ENCODE data around the gene INPP1. TPM values are rescaled to one million over a fixed set of nuclear protein-coding genes. Genes with fewer than 3 reads are reported as not detected.

The INPP1 gene
- total RNA-seq, 2 experiments from 2014 or later: 13.7 to 18.9 TPM

DNA sequence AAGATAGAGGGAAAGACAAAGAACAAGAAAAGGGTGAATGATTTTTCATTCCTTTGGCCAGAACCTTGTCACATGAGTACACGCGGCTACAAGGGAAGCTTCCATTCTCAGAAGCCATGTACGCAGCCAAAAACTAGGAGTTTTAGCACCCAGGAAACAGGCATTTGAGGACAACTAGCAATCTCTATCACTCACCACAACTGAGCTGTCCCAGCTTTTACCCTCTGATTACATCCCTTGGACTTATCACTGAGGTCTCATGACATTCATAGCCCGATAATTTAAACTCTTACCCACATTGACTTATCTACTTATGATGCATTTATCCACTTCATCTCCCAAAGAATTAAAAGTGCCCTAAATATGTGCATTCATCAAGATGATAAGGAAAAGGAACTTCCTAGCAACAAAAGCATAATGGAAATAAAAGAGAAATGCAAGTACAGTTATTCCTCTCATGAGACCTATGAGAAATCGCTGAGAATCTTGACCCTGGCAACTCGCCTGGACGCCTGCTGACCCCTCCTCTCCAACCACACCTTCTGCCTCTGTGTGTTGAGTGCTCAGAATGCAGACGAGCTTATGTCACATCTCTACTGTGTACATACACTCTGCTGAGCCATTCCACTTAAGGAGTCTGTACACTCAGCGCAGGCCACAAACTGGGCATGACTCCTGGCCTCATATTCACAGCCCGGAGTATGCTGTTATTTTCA lies 36.0 kb downstream of the INPP1 start:
- CTCF ChIA-PET: no interaction called here
- Mint-ChIP-seq H3K27me3 (no peaks in the 10 kb centered on the region), H3K27ac (no peak overlapping the region), H3K4me3 (no peak overlapping the region), H3K36me3 (no peaks in the 10 kb centered on the region), H3K9me3 (ENCODE audit: low read depth) (no peaks in the 10 kb centered on the region), H3K4me1 (peaks cover 4% of the 10 kb centered on the region)
- ATAC-seq (no peak), DNase-seq (no peak)

DNA sequence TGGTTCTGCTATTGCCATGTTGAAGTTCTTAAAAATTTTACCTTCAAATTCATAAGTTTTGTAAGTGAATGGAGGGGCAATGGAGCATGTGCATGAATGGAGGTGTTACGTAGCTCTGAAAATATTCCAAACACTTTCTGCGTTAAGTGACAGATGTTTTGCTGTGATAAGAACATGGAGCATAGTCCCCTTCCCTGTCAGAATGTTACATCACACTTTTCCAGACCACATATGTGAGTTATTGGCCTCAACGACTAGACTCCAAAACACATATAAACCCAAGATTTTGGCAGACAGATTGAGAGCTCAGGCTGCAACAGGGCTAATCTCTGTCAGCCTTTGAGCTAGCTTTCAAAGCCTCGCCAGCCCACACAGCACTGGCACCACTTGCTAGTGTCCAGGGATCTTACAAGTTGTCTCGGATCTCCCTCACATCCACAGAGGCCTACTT lies 37.6 kb downstream of the INPP1 start:
- H3K9me3 Mint-ChIP-seq (ENCODE audit: low read depth): no peaks in the 10 kb centered on the region
- peaks cover 4% of the 10 kb centered on the region for H3K4me1 Mint-ChIP-seq
- DNase-seq (no peak), ATAC-seq (no peak)
- no peaks in the 10 kb centered on the region for H3K27me3 Mint-ChIP-seq
- H3K36me3 Mint-ChIP-seq: no peaks in the 10 kb centered on the region
- no peak overlapping the region for H3K4me3 Mint-ChIP-seq
- CTCF ChIA-PET: interaction anchor here (1.1 kb wide), 1 partner anchor 21 kb away, joined by 3 read pairs; no protein-coding TSS in a partner anchor
- no peak overlapping the region for H3K27ac Mint-ChIP-seq

DNA sequence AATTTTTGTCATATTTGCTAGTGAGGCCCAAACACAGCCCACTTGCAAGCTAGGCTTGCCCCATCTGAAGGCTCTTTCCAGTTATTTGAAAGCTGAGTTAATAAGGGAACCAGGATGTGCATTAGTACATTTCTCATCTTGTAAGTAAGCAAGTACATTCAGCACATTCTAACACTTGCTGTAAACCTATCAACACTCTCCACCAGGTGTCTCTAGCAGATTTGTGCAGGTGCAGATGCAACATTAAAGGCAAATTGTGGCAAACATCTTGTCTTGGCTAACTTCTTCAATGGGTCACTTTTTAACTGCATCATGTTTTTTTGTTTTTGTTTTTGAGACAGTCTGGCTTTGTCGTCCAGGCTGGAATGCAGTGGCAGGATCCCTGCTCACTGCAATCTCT lies 39.5 kb downstream of the INPP1 start:
- Mint-ChIP-seq H3K4me3 (no peak overlapping the region), H3K9me3 (ENCODE audit: low read depth) (no peaks in the 10 kb centered on the region), H3K27me3 (no peaks in the 10 kb centered on the region), H3K4me1 (peaks cover 4% of the 10 kb centered on the region), H3K27ac (no peak overlapping the region), H3K36me3 (no peaks in the 10 kb centered on the region)
- CTCF ChIA-PET: interaction anchor here (0.9 to 1.4 kb wide), 6 partner anchors 16 to 423 kb away, joined by 3 to 6 read pairs (median 4); no protein-coding TSS in a partner anchor
- DNase-seq (peak; percentile 46), ATAC-seq (peak; percentile 89)

DNA sequence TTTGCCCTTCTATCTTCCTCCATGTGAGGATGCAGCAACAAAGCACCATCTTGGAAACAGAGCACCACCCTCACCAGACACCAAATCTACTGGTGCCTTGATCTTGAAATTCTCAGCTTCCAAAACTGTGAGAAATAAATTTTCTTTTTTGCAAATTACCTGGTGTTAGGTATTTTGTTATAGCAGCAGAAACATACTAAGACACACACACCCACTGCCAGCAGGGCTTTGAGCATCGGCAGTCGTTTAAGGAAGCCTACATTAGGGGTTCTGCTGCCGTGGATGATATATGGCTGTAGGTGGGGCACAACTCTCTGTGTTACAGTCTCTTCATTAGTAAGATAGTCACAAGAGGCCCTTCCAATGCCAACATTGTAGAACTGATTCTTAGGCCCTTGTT lies 44.0 kb downstream of the INPP1 start:
- peaks cover 4% of the 10 kb centered on the region for H3K4me1 Mint-ChIP-seq

DNA sequence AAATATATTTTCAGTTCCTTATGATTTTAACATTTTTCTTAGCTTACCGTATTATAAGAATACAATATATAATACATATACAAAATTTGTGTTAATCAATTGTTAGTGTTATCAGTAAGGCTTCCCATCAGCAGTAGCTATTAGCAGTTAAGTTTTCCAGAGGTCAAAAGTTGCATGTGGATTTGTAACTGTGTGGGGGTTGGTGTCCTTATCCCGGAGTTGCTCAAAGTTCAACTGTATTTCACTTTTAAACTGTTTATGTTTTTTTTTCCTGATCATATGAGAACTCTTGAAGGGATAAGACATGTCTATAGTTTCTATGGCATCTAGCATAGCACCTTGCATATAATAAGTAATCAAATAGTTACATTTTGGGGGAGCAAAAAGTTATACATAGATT lies 52.9 kb downstream of the INPP1 start:
- ATAC-seq (no peak), DNase-seq (no peak)
- H3K4me3 Mint-ChIP-seq: no peak overlapping the region
- H3K9me3 Mint-ChIP-seq (ENCODE audit: low read depth): no peaks in the 10 kb centered on the region
- peaks cover 8% of the 10 kb centered on the region for H3K27me3 Mint-ChIP-seq
- H3K4me1 Mint-ChIP-seq: no peaks in the 10 kb centered on the region
- CTCF ChIA-PET: no interaction called here
- H3K27ac Mint-ChIP-seq: no peak overlapping the region
- peaks cover 1% of the 10 kb centered on the region for H3K36me3 Mint-ChIP-seq

More for the DNA sequence above, 44.0 kb downstream of the INPP1 start:
- peaks cover 15% of the 10 kb centered on the region for H3K27me3 Mint-ChIP-seq
- H3K36me3 Mint-ChIP-seq: no peaks in the 10 kb centered on the region
- DNase-seq: no peak
- no peak for ATAC-seq
- H3K27ac Mint-ChIP-seq: no peak overlapping the region
- CTCF ChIA-PET: no interaction called here
- no peak overlapping the region for H3K4me3 Mint-ChIP-seq
- H3K9me3 Mint-ChIP-seq (ENCODE audit: low read depth): no peaks in the 10 kb centered on the region

DNA sequence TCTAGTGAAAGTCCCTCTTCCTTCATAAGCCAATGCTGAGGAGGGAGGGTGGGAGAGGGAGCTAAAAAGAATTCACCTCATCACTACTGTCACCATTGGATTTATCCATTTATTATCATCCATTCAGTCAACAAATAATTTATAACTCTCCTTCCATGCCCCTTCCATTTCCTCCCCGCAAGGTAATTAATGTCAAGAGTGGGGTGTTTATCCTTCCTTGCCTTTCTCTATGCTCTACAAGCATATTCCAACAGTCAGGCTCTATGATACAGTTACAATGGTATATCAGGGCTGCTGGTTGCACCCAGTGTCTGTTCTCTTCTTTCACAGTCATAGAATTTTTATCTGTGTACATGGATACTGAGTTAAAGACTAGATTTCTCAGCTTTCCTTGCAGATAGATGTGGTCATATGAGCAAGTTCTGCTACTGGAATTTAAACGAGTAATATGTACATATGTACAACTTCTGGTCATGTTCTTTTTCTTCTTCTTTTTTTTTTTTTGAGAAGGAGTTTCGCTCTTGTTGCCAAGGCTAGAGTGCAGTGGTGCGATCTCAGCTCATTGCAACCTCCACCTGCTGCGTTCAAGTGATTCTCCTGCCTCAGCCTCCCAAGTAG lies 59.7 kb downstream of the INPP1 start:
- no peaks in the 10 kb centered on the region for H3K9me3 Mint-ChIP-seq (ENCODE audit: low read depth)
- DNase-seq (no peak), ATAC-seq (no peak)
- H3K36me3 Mint-ChIP-seq: peaks cover 1% of the 10 kb centered on the region
- H3K4me3 Mint-ChIP-seq: no peak overlapping the region
- no peaks in the 10 kb centered on the region for H3K27me3 Mint-ChIP-seq
- no peaks in the 10 kb centered on the region for H3K4me1 Mint-ChIP-seq
- CTCF ChIA-PET: no interaction called here
- no peak overlapping the region for H3K27ac Mint-ChIP-seq

DNA sequence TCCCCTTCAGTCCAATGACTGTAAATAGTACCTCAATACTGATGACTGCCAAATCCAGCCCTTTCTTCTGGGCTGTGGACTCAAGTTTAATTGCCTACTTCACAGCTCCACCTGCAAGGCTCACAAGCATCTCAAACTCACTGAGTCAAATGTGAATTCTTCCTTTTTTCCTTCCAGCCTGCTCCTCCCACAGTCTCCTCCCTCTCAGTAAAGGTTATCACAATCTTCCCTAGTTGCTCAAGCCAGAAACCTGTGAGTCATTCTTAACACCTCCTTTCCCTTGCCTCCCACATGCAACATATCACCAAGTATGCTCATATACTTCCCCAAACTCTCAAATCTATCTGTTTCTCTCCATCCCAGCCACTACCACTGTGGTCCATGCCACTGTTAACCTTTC lies 61.1 kb downstream of the INPP1 start:
- H3K4me1 Mint-ChIP-seq: peaks cover 5% of the 10 kb centered on the region
- CTCF ChIA-PET: no interaction called here
- H3K36me3 Mint-ChIP-seq: peaks cover 1% of the 10 kb centered on the region
- H3K9me3 Mint-ChIP-seq (ENCODE audit: low read depth): no peaks in the 10 kb centered on the region
- no peaks in the 10 kb centered on the region for H3K27me3 Mint-ChIP-seq
- H3K27ac Mint-ChIP-seq: no peak overlapping the region
- DNase-seq: no peak
- no peak overlapping the region for H3K4me3 Mint-ChIP-seq
- ATAC-seq: no peak

DNA sequence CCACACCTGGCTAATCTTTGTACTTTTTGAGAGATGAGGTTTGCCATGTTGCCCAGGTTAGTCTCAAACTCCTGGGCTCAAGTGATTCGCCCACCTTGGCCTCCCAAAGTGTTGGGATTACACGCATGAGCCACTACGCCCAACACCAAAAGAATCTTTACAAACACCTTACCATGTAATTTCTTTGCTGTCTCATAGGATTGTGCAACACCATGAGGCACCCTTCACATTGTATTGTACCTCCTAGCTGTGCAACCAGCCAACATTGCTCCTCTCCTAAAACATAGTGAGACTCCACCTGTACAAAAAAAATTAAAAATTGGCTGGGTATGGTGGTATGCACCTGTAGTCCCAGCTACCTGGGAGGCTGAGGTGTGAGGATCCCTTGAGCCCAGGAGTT lies 61.7 kb downstream of the INPP1 start:
- H3K27ac Mint-ChIP-seq: no peak overlapping the region
- ATAC-seq (no peak), DNase-seq (no peak)
- H3K4me1 Mint-ChIP-seq: peaks cover 11% of the 10 kb centered on the region
- no peaks in the 10 kb centered on the region for H3K27me3 Mint-ChIP-seq
- peaks cover 3% of the 10 kb centered on the region for H3K36me3 Mint-ChIP-seq
- CTCF ChIA-PET: no interaction called here
- no peaks in the 10 kb centered on the region for H3K9me3 Mint-ChIP-seq (ENCODE audit: low read depth)
- no peak overlapping the region for H3K4me3 Mint-ChIP-seq

DNA sequence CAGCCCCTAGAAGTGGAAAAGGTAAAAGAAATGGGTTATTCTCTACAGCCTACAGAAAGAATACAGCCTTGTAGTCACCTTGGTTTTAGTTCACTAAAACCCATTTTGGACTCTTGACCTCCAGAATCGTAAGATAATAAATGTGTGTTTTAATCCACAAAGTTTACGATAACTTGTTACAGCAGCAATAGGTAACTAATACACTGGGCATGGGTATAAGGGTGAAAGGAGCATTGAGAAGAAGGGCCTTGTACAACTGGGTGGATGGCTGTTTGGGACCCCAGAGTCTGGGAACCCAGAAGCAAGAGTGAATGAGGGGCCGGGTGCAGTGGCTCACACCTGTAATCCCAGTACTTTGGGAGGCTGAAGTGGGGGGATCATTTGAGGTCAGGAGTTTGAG lies 62.6 kb downstream of the INPP1 start:
- Mint-ChIP-seq H3K27ac (no peak overlapping the region), H3K4me3 (no peak overlapping the region), H3K4me1 (peaks cover 17% of the 10 kb centered on the region), H3K9me3 (ENCODE audit: low read depth) (no peaks in the 10 kb centered on the region), H3K27me3 (no peaks in the 10 kb centered on the region), H3K36me3 (peaks cover 2% of the 10 kb centered on the region)
- DNase-seq (no peak), ATAC-seq (no peak)
- CTCF ChIA-PET: no interaction called here

DNA sequence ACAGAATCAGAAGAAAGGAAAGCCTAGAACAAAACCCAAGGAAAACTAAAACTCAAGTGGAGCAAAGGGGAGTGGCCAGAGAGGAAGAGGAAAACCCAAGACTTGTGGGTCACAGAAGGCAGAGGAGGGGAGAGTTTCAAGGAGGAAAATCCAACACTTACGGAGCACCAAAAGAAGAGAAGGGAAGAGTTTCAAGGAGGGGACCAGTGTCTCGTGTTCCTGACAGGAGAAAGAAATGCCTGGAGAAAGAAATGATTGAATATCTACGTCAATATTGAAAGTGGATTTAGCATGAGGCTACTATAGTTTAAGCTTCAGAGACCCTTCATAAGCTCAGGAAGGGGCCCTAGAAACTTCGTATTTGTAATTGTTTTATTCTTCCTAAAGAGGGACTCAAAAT lies 63.4 kb downstream of the INPP1 start:
- ATAC-seq (no peak), DNase-seq (no peak)
- Mint-ChIP-seq H3K27me3 (no peaks in the 10 kb centered on the region), H3K36me3 (peaks cover 6% of the 10 kb centered on the region), H3K4me1 (peaks cover 23% of the 10 kb centered on the region), H3K9me3 (ENCODE audit: low read depth) (no peaks in the 10 kb centered on the region), H3K4me3 (no peak overlapping the region), H3K27ac (no peak overlapping the region)
- CTCF ChIA-PET: interaction anchor here (0.9 kb wide), 1 partner anchor 9 kb away, joined by 3 read pairs; no protein-coding TSS in a partner anchor

DNA sequence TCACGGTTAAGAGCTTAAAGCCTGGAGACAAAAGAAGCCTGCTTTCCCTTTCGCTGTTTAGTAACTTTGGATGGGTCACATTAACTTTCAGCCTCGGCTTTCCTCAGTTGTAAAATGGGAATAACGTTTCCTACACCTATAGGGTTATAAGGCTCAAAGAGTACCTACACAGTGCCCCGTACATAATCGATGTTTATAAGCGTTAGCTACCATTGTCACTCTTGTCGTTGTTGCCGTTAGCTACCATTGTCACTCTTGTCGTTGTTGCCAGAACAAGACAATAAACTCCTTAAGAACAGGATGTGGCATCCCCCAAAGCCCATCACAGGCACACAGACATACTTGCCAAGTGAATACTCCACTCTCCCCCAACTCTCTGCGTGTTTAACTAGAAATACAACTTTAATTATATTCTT lies 63.9 kb downstream of the INPP1 start:
- ATAC-seq (peak; percentile 48), DNase-seq (peak; percentile 82)
- Mint-ChIP-seq H3K27ac (no peak overlapping the region), H3K4me3 (peak overlapping the region; percentile 79), H3K36me3 (peaks cover 6% of the 10 kb centered on the region), H3K4me1 (peaks cover 28% of the 10 kb centered on the region), H3K27me3 (no peaks in the 10 kb centered on the region), H3K9me3 (ENCODE audit: low read depth) (no peaks in the 10 kb centered on the region)
- CTCF ChIA-PET: interaction anchor here (0.9 kb wide), 1 partner anchor 9 kb away, joined by 3 read pairs; no protein-coding TSS in a partner anchor

DNA sequence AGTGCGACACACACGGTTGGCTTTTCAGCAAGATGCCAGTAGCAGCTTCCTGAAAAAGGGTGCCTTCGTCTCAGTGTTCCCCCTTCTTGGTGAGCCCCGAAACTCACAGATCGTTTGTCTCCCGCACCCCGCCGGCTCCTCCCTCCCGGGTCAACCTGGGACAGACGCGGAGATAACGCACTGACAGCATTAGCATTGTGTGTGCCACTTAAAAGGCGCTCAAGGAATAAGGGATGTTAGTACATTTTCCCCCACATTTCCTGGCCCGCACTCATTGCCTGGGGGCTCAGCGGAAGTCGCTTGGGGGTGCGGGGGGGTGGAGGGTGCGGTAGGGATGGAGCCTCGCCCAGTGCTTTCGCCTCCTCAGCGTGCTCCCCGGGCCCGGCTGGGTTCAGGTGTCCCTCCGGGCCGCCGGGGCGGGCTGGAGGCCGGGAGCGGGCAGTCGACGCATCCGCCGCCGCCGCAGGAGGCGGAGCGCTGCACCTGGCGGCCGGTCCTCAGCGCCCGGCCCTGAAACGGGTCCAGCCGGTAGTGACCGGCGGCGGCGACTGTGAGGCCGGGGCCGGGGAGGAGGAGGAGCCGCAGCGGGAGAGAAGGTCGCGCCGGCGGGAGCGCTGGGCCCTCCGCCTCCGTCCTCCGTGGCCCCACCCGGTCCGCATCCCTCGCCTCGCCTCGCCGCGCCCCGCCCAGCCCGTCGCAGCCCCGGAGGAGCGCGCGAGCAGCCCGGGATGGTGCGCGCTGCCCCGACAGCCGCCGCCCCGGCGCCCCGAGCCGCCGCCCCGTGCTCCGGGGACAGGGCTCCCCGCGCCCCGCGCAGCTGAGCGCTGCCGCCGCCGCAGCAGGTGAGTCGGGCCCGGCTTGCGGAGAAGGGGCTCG lies 64.5 kb downstream of the INPP1 start, which contains the start of gene MFSD6:
TSS of gene MFSD6 (plus strand) at position 694 of the 876 bp plus-strand sequence. CDS start 27,675 bp downstream, outside the sequence.
- no peaks in the 10 kb centered on the region for H3K27me3 Mint-ChIP-seq
- peaks cover 33% of the 10 kb centered on the region for H3K4me1 Mint-ChIP-seq
- H3K27ac Mint-ChIP-seq: peak within 1 kb of the TSS; percentile 88
- peak; percentile 75 for DNase-seq
- peak within 1 kb of the TSS; percentile 84 for H3K4me3 Mint-ChIP-seq
- CTCF ChIA-PET: no interaction called here
- H3K36me3 Mint-ChIP-seq: peaks cover 6% of the 10 kb centered on the region
- ATAC-seq: peak; percentile 68
- H3K9me3 Mint-ChIP-seq (ENCODE audit: low read depth): no peaks in the 10 kb centered on the region

DNA sequence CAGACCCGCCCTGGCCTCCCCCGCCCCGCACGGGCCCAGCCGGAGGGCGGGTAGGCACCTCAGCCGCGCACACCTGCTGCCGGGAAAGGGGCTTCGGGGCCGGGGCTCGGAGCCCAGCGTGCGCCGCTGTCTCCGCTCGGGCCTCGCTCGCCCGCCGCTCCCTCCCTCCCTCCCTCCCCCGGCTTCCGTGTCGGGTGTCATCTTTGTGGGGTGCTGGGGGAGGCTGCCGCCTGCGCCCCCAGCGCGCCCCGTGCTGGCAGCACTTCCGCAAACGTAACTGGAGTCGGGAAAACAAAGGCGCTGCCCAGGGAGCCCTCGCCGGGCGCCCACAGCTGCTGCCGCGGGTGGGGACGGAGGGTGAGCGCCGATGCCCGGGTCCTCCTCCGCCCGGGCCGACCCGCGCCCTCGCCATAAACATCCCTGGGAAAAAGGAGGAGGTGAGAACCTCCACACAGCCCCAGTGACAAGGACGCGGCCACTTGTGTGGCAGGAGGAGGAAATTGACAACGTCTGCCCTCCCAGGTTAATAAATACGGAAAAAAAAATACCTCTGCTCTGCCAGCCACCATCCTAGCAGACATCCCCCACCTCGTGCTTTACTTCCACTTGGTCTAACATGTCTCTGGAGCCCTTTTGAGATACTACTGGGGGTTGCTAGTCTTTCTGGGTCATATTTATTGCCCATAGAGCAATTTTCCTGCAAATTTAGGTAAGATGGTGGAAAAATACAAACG lies 65.3 kb downstream of the INPP1 start:
- Mint-ChIP-seq H3K4me3 (peak overlapping the region; percentile 84), H3K27me3 (no peaks in the 10 kb centered on the region), H3K27ac (peak overlapping the region; percentile 88), H3K36me3 (peaks cover 9% of the 10 kb centered on the region), H3K9me3 (ENCODE audit: low read depth) (no peaks in the 10 kb centered on the region), H3K4me1 (peaks cover 41% of the 10 kb centered on the region)
- CTCF ChIA-PET: no interaction called here
- ATAC-seq (peak; percentile 66), DNase-seq (peak; percentile 83)

Measured in activated CD8-positive, alpha-beta memory T cell treated with anti-CD3 and anti-CD28 coated beads, Interleukin-2, amount 10 ng/mL, durations not matched to agents 7 days and 5 days (primary cell).